GM12878 (cell line): ENCODE results near the gene UCHL5.

Experiments
- BRCA1 ChIP-seq: IDR thresholded peaks from 2 replicates; pipeline ENCODE4 v1.6.1; 2011; ENCODE audit warnings: low read depth, low read length, improper control_type of control experiment
- TF ChIP-seq, protein P1 (sequence below), 3 experiments: IDR thresholded peaks in 2 of 3; conservative IDR thresholded peaks in 1 of 3; 2 replicates each; pipeline ENCODE4 v1.5.1; 2011; ENCODE audit warnings: low read depth in 3 of 3, low read length in 3 of 3, mild to moderate bottlenecking in 3 of 3, control low read depth in 2 of 3, moderate library complexity in 2 of 3, inconsistent platforms in 1 of 3, mixed read lengths in 1 of 3; ENCODE audit not compliant: control insufficient read depth in 2 of 3, insufficient read depth in 1 of 3; ENCODE audit errors: extremely low read depth in 1 of 3

DNA sequence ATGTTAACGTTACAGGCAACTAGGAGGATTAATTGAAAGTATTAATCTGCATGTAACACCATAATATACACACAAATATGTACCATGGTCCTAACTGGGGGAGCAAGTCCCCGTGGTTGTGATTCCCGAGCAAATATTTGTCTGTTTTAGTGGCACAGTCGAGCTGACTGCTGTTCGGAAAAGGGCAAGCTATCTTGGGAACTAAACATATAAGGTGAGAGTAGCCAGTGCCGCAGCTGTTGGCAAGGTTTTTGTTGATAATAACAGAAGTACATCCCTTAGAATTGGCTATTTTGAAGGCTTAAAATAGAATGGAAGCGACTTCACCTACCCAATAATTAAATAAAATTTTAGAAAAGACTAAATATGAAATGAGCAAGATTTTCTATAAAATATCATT is 45.5 kb downstream of the UCHL5 start:
- TF ChIP-seq, protein P1, sequence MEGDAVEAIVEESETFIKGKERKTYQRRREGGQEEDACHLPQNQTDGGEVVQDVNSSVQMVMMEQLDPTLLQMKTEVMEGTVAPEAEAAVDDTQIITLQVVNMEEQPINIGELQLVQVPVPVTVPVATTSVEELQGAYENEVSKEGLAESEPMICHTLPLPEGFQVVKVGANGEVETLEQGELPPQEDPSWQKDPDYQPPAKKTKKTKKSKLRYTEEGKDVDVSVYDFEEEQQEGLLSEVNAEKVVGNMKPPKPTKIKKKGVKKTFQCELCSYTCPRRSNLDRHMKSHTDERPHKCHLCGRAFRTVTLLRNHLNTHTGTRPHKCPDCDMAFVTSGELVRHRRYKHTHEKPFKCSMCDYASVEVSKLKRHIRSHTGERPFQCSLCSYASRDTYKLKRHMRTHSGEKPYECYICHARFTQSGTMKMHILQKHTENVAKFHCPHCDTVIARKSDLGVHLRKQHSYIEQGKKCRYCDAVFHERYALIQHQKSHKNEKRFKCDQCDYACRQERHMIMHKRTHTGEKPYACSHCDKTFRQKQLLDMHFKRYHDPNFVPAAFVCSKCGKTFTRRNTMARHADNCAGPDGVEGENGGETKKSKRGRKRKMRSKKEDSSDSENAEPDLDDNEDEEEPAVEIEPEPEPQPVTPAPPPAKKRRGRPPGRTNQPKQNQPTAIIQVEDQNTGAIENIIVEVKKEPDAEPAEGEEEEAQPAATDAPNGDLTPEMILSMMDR (IDR thresholded peaks at IDR 0.05 in 2 of 3, conservative IDR thresholded peaks at IDR 0.05 in 1 of 3; ENCODE audit: control insufficient read depth in 2 of 3, extremely low read depth in 1 of 3, insufficient read depth in 1 of 3, low read depth in 3 of 3, low read length in 3 of 3): no peak
- no peak for TF ChIP-seq BRCA1
